ENCODE measurements around the gene S100A7A.

The S100A7A gene

DNA sequence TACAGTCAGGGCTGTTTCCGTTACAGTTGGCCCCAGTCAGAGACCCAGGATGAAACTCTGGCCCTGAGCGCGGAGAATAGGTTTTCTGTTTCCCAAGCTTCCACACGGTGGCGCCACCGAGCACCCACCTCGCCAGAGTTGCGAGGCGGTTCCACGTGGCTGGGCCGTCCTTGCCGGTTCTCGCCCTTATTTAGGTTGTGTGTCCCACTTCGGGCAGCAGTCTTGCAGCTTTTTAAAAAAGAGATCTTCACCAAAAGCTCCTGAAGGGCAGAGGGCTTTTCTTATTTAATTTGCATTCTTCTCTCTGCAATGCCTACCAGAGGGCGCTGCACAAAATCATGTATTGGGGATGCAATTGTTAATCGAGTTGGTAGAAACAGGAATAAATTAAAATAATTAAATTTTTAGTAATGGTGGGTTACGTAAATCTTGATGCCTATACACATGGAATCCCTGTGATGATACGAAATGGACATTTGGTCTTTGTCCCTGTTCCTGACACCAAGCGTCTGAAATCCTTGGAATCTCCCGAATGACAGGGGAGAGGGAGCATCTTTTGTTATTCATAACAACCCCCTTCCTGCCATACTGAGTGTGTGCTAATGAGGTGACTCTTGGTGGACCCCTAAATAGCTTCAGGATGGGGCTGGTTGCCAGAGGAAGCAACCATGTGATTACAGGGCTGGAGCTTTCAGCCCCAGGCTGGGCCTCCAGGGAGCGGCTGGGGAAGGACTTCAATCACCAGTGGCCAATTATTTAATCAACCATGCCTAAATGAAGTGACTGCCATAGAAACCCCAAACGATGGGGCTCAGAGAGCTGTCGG is 49.7 kb downstream of the S100A7A start:
- peak; percentile 44 for DNase-seq

DNA sequence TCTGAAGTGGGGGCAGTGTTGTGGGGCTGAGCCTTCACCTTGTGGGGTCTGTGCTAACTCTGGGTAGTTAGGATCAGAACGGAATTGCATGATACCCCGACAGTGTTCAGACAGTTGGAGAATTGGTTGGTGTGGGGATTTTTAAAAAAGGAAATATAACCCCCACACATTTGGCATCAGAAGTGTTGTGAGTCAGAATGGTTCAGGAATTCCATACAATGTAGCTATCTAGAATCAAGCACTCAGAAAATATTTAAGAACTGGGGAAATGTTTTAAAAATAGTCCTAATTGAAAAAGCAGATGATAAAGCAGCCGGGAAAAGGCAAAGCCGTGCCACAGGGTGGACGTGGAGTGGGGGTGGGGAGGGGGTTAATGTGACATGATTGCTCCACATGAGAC is 50.6 kb downstream of the S100A7A start:
- no peak for DNase-seq

DNA sequence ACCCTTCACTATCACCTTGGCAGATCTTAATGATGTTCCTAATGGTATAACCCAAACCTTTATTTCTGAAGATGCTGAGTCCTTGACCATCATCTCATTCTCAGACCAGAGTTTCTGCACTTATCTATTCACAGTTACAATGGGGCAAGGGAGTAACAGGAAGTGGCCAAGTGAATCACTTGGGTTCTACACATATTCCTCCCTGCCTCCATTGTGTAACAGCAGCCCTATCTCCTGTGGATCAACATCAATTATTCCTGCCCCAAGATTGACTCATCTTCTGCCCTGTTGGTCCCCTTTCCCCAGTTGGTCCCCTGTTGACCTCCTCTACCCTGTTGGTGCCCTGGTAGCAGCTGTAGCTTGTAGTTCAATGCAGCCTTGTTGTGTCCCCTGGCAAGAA is 54.4 kb downstream of the S100A7A start:
- peak; percentile 16 for DNase-seq

Measured in EL (cell line).